GM10248 (cell line): ENCODE data around the gene ADPRHL1.
"Not testable (repeated sequence)": the region's sequence is repeated elsewhere in the genome, so short reads cannot be mapped to it uniquely, and the experiment has no call there.

Experiments used
- CTCF ChIA-PET: fragments of 300-600 bp; sonication (Branson Sonifier 250); formaldehyde crosslinking; extraction: SDS; loops from one replicate; lab custom pipeline; 2021; ENCODE audit warnings: antibody characterized with exemption; lab: Yijun Ruan, JAX
- POLR2A ChIA-PET: fragments of 350-650 bp; sonication (Branson Sonifier 250); formaldehyde crosslinking; extraction: SDS; loops from one replicate; lab custom pipeline; 2020; ENCODE audit warnings: antibody characterized with exemption; lab: Yijun Ruan, JAX
- DNase-seq: peaks from one replicate; pipeline ENCODE4 v3.0.0; 2012; ENCODE audit errors: extremely low spot score
- CTCF ChIP-seq: IDR thresholded peaks from 2 replicates; pipeline ENCODE4 v1.5.1; 2012; ENCODE audit warnings: mild to moderate bottlenecking, low read depth; ENCODE audit errors: extremely low read depth, missing control alignments, control extremely low read depth

ADPRHL1 gene

GRCh38 chr13:113397608-113398425, 55.5 kb downstream of the ADPRHL1 start:
- no peak for TF ChIP-seq CTCF
- DNase-seq: no peak
- CTCF ChIA-PET: interaction anchor here (2.8 to 3.1 kb wide), 2 partner anchors 124 to 455 kb away, joined by 7 read pairs; no protein-coding TSS in a partner anchor
- POLR2A ChIA-PET: no interaction called here

- ChIA-PET CTCF (interaction anchor here (0.8 to 6.5 kb wide), 13 partner anchors 9 to 477 kb away, joined by 3 to 48 read pairs (median 3); no protein-coding TSS in a partner anchor), POLR2A (no interaction called here)
- TF ChIP-seq CTCF: no peak
- no peak for DNase-seq
Measured at GRCh38 chr13:113394339-113394640, 59.0 kb downstream of the ADPRHL1 start.

- ChIA-PET POLR2A (no interaction called here), CTCF (interaction anchor here (0.6 to 6.5 kb wide), 18 partner anchors 9 to 476 kb away, joined by 3 to 48 read pairs (median 3); no protein-coding TSS in a partner anchor)
- peak; percentile 93 for DNase-seq
- peak; percentile 92 for TF ChIP-seq CTCF
Measured at GRCh38 chr13:113393563-113394338, 59.5 kb downstream of the ADPRHL1 start.

- ChIA-PET CTCF (interaction anchor here (1.1 to 6.5 kb wide), 2 partner anchors 450 to 456 kb away, joined by 6 to 48 read pairs; no protein-coding TSS in a partner anchor), POLR2A (no interaction called here)
- no peak for TF ChIP-seq CTCF
- no peak for DNase-seq
Measured at GRCh38 chr13:113393226-113393562, 60.1 kb downstream of the ADPRHL1 start.

- TF ChIP-seq CTCF: no peak
- no peak for DNase-seq
- ChIA-PET POLR2A (no interaction called here), CTCF (interaction anchor here (1.0 to 6.5 kb wide), 3 partner anchors 32 to 448 kb away, joined by 4 to 48 read pairs (median 6); no protein-coding TSS in a partner anchor)
Measured at GRCh38 chr13:113390874-113391497, 62.3 kb downstream of the ADPRHL1 start.

GRCh38 chr13:113389586-113389985, 63.7 kb downstream of the ADPRHL1 start:
- POLR2A ChIA-PET, DNase-seq, CTCF ChIA-PET: not testable (repeated sequence)
